ENCODE data around the gene PSMD1.

DNA sequence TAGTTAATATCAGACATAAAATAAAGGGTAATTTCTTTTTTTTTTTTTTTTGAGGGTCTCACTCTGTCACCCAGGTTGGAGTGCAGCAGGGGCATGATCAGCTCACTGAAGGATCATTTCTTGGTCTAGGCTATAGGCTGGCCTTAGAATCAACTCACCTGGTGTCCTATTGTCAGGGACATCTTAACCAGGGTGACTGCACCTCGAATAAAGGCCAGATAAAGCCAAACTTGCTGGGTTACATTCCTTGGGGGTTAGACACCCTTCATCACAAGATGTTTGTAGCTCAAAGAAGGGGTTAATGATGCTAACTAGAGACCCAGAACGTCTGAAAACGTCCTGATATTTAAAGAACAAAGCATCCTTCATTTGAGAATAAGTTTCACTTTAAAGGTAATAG lies 42.8 kb upstream of the PSMD1 start:
- TF ChIP-seq, protein P1, sequence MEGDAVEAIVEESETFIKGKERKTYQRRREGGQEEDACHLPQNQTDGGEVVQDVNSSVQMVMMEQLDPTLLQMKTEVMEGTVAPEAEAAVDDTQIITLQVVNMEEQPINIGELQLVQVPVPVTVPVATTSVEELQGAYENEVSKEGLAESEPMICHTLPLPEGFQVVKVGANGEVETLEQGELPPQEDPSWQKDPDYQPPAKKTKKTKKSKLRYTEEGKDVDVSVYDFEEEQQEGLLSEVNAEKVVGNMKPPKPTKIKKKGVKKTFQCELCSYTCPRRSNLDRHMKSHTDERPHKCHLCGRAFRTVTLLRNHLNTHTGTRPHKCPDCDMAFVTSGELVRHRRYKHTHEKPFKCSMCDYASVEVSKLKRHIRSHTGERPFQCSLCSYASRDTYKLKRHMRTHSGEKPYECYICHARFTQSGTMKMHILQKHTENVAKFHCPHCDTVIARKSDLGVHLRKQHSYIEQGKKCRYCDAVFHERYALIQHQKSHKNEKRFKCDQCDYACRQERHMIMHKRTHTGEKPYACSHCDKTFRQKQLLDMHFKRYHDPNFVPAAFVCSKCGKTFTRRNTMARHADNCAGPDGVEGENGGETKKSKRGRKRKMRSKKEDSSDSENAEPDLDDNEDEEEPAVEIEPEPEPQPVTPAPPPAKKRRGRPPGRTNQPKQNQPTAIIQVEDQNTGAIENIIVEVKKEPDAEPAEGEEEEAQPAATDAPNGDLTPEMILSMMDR (conservative IDR thresholded peaks at IDR 0.05; ENCODE audit: low read depth in 2 of 2), result no peak
- TF ChIP-seq, protein P2, sequence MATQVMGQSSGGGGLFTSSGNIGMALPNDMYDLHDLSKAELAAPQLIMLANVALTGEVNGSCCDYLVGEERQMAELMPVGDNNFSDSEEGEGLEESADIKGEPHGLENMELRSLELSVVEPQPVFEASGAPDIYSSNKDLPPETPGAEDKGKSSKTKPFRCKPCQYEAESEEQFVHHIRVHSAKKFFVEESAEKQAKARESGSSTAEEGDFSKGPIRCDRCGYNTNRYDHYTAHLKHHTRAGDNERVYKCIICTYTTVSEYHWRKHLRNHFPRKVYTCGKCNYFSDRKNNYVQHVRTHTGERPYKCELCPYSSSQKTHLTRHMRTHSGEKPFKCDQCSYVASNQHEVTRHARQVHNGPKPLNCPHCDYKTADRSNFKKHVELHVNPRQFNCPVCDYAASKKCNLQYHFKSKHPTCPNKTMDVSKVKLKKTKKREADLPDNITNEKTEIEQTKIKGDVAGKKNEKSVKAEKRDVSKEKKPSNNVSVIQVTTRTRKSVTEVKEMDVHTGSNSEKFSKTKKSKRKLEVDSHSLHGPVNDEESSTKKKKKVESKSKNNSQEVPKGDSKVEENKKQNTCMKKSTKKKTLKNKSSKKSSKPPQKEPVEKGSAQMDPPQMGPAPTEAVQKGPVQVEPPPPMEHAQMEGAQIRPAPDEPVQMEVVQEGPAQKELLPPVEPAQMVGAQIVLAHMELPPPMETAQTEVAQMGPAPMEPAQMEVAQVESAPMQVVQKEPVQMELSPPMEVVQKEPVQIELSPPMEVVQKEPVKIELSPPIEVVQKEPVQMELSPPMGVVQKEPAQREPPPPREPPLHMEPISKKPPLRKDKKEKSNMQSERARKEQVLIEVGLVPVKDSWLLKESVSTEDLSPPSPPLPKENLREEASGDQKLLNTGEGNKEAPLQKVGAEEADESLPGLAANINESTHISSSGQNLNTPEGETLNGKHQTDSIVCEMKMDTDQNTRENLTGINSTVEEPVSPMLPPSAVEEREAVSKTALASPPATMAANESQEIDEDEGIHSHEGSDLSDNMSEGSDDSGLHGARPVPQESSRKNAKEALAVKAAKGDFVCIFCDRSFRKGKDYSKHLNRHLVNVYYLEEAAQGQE (IDR thresholded peaks at IDR 0.05; ENCODE audit: unreplicated experiment), result no peak
- TF ChIP-seq EZH2 (IDR thresholded peaks at IDR 0.05; ENCODE audit: low read depth, unreplicated experiment) (no peak), POLR2AphosphoS5 (IDR thresholded peaks at IDR 0.05; ENCODE audit: low read depth) (no peak), JUNB (IDR thresholded peaks at IDR 0.05; ENCODE audit: unreplicated experiment) (no peak), ZNF331 (CRISPR knock-in tag; IDR thresholded peaks at IDR 0.05; ENCODE audit: low read depth) (no peak), CREB1 (CRISPR knock-in tag; IDR thresholded peaks at IDR 0.05; ENCODE audit: low read depth) (no peak)
- TF ChIP-seq, protein P3, sequence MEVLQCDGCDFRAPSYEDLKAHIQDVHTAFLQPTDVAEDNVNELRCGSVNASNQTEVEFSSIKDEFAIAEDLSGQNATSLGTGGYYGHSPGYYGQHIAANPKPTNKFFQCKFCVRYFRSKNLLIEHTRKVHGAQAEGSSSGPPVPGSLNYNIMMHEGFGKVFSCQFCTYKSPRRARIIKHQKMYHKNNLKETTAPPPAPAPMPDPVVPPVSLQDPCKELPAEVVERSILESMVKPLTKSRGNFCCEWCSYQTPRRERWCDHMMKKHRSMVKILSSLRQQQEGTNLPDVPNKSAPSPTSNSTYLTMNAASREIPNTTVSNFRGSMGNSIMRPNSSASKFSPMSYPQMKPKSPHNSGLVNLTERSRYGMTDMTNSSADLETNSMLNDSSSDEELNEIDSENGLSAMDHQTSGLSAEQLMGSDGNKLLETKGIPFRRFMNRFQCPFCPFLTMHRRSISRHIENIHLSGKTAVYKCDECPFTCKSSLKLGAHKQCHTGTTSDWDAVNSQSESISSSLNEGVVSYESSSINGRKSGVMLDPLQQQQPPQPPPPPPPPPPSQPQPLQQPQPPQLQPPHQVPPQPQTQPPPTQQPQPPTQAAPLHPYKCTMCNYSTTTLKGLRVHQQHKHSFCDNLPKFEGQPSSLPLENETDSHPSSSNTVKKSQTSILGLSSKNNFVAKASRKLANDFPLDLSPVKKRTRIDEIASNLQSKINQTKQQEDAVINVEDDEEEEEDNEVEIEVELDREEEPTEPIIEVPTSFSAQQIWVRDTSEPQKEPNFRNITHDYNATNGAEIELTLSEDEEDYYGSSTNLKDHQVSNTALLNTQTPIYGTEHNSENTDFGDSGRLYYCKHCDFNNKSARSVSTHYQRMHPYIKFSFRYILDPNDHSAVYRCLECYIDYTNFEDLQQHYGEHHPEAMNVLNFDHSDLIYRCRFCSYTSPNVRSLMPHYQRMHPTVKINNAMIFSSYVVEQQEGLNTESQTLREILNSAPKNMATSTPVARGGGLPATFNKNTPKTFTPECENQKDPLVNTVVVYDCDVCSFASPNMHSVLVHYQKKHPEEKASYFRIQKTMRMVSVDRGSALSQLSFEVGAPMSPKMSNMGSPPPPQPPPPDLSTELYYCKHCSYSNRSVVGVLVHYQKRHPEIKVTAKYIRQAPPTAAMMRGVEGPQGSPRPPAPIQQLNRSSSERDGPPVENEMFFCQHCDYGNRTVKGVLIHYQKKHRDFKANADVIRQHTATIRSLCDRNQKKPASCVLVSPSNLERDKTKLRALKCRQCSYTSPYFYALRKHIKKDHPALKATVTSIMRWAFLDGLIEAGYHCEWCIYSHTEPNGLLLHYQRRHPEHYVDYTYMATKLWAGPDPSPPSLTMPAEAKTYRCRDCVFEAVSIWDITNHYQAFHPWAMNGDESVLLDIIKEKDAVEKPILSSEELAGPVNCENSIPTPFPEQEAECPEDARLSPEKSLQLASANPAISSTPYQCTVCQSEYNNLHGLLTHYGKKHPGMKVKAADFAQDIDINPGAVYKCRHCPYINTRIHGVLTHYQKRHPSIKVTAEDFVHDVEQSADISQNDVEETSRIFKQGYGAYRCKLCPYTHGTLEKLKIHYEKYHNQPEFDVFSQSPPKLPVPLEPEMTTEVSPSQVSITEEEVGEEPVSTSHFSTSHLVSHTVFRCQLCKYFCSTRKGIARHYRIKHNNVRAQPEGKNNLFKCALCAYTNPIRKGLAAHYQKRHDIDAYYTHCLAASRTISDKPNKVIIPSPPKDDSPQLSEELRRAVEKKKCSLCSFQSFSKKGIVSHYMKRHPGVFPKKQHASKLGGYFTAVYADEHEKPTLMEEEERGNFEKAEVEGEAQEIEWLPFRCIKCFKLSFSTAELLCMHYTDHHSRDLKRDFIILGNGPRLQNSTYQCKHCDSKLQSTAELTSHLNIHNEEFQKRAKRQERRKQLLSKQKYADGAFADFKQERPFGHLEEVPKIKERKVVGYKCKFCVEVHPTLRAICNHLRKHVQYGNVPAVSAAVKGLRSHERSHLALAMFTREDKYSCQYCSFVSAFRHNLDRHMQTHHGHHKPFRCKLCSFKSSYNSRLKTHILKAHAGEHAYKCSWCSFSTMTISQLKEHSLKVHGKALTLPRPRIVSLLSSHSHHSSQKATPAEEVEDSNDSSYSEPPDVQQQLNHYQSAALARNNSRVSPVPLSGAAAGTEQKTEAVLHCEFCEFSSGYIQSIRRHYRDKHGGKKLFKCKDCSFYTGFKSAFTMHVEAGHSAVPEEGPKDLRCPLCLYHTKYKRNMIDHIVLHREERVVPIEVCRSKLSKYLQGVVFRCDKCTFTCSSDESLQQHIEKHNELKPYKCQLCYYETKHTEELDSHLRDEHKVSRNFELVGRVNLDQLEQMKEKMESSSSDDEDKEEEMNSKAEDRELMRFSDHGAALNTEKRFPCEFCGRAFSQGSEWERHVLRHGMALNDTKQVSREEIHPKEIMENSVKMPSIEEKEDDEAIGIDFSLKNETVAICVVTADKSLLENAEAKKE (CRISPR knock-in tag; IDR thresholded peaks at IDR 0.05), result no peak
- TF ChIP-seq, protein P4, sequence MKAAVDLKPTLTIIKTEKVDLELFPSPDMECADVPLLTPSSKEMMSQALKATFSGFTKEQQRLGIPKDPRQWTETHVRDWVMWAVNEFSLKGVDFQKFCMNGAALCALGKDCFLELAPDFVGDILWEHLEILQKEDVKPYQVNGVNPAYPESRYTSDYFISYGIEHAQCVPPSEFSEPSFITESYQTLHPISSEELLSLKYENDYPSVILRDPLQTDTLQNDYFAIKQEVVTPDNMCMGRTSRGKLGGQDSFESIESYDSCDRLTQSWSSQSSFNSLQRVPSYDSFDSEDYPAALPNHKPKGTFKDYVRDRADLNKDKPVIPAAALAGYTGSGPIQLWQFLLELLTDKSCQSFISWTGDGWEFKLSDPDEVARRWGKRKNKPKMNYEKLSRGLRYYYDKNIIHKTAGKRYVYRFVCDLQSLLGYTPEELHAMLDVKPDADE (IDR thresholded peaks at IDR 0.05), result no peak

All from GM23338 (cell line).